SH-SY5Y (cell line): ENCODE data around the gene GDPD4.

Experiments
- GATA2 ChIP-seq: IDR thresholded peaks from 2 replicates; pipeline ENCODE4 v1.6.1; 2011; ENCODE audit warnings: mild to moderate bottlenecking, low read depth, low read length
- GATA3 ChIP-seq: IDR thresholded peaks from 2 replicates; pipeline ENCODE4 v1.6.1; 2011; ENCODE audit warnings: low read depth, mild to moderate bottlenecking, low read length, moderate library complexity

GRCh38 chr11:77167111-77167626, 134.3 kb downstream of the GDPD4 start:
- TF ChIP-seq GATA2: no peak
- no peak for TF ChIP-seq GATA3
